Pancreas (tissue), 10 donors: ENCODE data around the gene LCN9. TPM values are rescaled to one million over a fixed set of nuclear protein-coding genes. Genes with fewer than 3 reads are reported as not detected.
A peak's percentile ranks its signal among the peaks of the same experiment; 100 is the strongest.

Experiments used
- ATAC-seq, 4 donors: fragments of 200-7000 bp; cut with Tn5 transposase; one replicate each; pipeline versions ENCODE4 v1.8.0 to v1.9.1; 2020; ENCODE audit warnings: mild to moderate bottlenecking in 4 of 4, moderate library complexity in 4 of 4
- DNase-seq, 6 donors: peaks; one replicate each; pipeline ENCODE4 v3.0.0-alpha.2; 2020
- FAIRE-seq: peaks from 2 replicates; lab custom pipeline; 2012; peaks lifted over from hg19 to GRCh38; lab: Jason Lieb, UNC
- H3K27ac ChIP-seq, 4 donors: fragments of 200-600 bp; sonication (generic); 1 replicate in 3 of 4; 2 replicates in 1 of 4; pipeline versions ENCODE4 v1.5.0 to v1.8.0; 2020
- H3K27me3 ChIP-seq, 4 donors: fragments of 200-600 bp; one replicate each; pipeline ENCODE4 v1.8.0; 2021
- H3K36me3 ChIP-seq, 3 donors: fragments of 200-600 bp; sonication (generic) in 1 of 3; one replicate each; pipeline versions ENCODE4 v1.5.0 to v1.8.0; 2020 to 2021
- H3K4me1 ChIP-seq, 3 donors: fragments of 200-600 bp; one replicate each; pipeline ENCODE4 v1.8.0; 2021
- H3K4me3 ChIP-seq, 4 donors: fragments of 200-600 bp; sonication (generic) in 2 of 4; one replicate each; pipeline versions ENCODE4 v1.5.0 to v1.8.0; 2020 to 2021
- H3K9me3 ChIP-seq, 4 donors: fragments of 200-600 bp; one replicate each; pipeline ENCODE4 v1.8.0; 2021
- WGBS, 2 donors: extraction: QIAGEN DNeasy Blood & Tissue Kit; methylation state at CpG; one replicate each; pipeline ENCODE4 v1.1.7; 2013; 5-methylcytosine and 5-hydroxymethylcytosine counted together
- intact Hi-C, 3 donors: fragments of 100-400 bp; cut with DNase I; formaldehyde crosslinking; loops; one replicate each; pipeline versions ENCODE4 v1.11.1 to v1.14.2; 2022
- polyA plus RNA-seq, 2 donors: library from polyadenylated mRNA; stranded (reverse); fragments of 200-250 nt; gene quantifications; one replicate each; pipeline ENCODE4 v1.2.3, GENCODE V29; 2013
- total RNA-seq, 6 donors: library from RNA; stranded (reverse); fragmentation: NEBNext Ultra II Directional in 4 of 6; extraction: Animal tissue kit (Norgen Biotek cat#: 25700) in 4 of 6; gene quantifications; one replicate each; pipeline versions ENCODE4 v1.2.1 to v1.2.4, GENCODE V29; 2021 to 2023
- TF ChIP-seq, protein P1 (sequence below), 4 donors: fragments of 200-600 bp; sonication (generic) in 3 of 4; IDR thresholded peaks; one replicate each; pipeline versions ENCODE4 v1.5.0 to v1.8.0; 2021; ENCODE audit warnings: antibody characterized with exemption in 4 of 4
- donor health status: healthy with polysubstance abuse.
- donor health status: DM: no; HTN: no; CAD: no; lungs with moderate emphysema.
- donor health status: DM: no; HTN: no; CAD: no.
- donor health status: control.
- donor health status: control.
- donor health status: Bipolar disorder and iron deficiency.
- donor health status: DM: yes; HTN: yes; CAD: no.
- donor health status: DM: no; HTN: no; CAD: no.
- donor health status: DM: no; HTN: no; CAD: no.
- donor health status: DM: yes; HTN: yes; CAD: no.

The LCN9 gene
- total and polyA plus RNA-seq, 8 donors, result not detected

DNA sequence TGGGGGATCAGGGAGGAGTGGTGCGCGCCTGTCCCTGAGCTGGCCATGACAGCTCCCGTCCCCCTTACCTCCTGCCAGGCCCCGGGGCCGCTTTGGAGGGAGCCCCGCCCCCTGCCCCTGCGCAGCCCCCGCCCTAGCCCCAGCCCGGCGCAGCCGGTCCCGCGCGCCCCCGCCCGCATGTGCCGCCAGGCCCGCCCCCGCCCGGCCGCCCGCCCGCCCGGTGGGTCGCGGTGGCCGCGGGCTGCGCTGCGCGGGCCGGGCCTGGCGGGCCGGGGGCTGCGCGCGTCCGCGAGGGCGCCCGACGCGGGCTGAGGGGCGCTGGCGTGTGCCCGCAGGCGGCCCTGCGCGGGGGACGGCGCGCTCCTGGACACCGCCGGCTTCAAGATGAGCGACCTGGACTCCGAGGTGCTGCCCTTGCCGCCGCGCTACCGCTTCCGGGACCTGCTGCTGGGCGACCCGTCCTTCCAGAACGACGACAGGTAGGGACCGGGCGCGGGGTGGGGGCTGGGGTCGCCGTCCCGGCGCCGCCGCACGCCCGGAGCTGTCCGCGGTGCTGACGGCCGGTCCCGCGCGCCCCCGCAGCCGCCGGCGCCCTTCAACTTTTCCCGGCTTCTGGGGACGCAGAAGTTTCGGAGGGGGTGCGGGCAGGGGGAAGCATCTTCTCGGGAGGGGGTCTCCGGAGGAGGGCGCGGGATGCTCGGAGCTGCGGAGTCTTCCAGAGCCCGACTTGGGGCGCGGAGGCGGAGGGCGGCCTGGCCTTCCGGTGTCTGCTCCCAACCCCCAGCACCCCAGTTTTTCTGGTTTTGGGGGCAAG lies 51.3 kb downstream of the LCN9 start:
- Histone ChIP-seq H3K27ac (no peak overlapping the region), H3K4me3 (no peak overlapping the region), H3K4me1 (no peaks in the 10 kb centered on the region), H3K36me3 (no peaks in the 10 kb centered on the region), H3K9me3 (no peaks in the 10 kb centered on the region), H3K27me3 (peaks cover 0 to 12% (median 0%) of the 10 kb centered on the region in 4 donors)
- WGBS, 2 donors, result 2 to 4% methylated on average over 77 to 103 of the region's 103 CpGs
- no peak for DNase-seq
- TF ChIP-seq, protein P1, sequence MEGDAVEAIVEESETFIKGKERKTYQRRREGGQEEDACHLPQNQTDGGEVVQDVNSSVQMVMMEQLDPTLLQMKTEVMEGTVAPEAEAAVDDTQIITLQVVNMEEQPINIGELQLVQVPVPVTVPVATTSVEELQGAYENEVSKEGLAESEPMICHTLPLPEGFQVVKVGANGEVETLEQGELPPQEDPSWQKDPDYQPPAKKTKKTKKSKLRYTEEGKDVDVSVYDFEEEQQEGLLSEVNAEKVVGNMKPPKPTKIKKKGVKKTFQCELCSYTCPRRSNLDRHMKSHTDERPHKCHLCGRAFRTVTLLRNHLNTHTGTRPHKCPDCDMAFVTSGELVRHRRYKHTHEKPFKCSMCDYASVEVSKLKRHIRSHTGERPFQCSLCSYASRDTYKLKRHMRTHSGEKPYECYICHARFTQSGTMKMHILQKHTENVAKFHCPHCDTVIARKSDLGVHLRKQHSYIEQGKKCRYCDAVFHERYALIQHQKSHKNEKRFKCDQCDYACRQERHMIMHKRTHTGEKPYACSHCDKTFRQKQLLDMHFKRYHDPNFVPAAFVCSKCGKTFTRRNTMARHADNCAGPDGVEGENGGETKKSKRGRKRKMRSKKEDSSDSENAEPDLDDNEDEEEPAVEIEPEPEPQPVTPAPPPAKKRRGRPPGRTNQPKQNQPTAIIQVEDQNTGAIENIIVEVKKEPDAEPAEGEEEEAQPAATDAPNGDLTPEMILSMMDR (IDR thresholded peaks at IDR 0.05), result no peak
- peak in 2 of 4 donors; percentile 46 to 67 for ATAC-seq
- intact Hi-C loops, result no loop called here
- no peak for FAIRE-seq

DNA sequence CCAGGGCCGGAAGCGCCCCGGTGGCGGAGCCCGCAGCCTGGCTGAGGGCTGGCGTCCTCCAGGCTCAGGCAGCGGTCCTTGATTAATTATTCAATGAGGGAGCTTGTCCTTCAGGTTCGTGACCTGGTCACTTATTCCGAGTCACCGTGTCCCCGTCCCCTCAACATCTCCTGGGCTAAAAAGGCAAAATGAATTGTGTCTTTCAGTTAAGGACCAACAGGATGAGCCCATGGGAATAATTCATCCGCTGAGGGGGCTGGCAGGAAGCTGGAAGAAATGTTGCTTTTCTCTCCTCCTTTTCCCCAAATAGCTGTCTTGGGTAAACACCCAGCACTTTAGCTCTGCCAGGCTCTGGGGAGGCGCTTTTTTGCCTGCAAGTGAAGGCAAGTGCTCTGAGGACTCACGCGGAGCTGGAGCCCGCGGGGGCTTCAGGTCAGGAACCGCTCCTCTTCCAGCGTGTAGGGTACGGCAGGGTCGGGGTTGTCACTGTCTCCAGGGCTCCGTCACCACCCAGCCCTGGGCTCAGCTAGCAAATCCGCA lies 52.0 kb downstream of the LCN9 start:
- TF ChIP-seq, protein P1 (IDR thresholded peaks at IDR 0.05), result no peak
- Histone ChIP-seq H3K36me3 (no peaks in the 10 kb centered on the region), H3K4me1 (no peaks in the 10 kb centered on the region), H3K27ac (no peak overlapping the region), H3K9me3 (no peaks in the 10 kb centered on the region), H3K4me3 (no peak overlapping the region), H3K27me3 (peaks cover 0 to 12% (median 0%) of the 10 kb centered on the region in 4 donors)
- intact Hi-C loops, result no loop called here
- no peak for ATAC-seq
- no peak for DNase-seq
- no peak for FAIRE-seq
- WGBS, 2 donors, result 19 to 25% methylated on average over 23 of the region's 23 CpGs

DNA sequence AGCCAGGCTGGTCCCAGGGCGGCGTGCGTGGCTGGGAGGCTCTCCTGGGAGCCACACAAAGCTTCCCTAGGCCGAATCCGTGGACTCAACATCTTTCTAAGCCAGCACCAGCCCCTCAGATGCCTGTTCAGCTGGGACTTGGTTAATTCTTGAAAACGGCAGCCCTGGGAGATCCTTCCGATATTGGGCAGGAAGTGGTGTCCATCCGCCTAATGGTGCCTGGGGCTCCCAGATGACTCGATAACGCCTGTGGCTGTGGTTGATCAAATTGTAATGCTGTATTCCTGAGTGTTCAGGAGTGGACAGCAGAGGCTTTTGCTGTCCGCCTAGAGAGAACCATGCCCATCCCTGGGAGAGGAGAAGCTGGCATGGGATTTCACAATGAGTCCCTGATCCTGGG lies 52.9 kb downstream of the LCN9 start:
- Histone ChIP-seq H3K27me3 (peaks cover 0 to 17% (median 0%) of the 10 kb centered on the region in 4 donors), H3K4me1 (no peaks in the 10 kb centered on the region), H3K9me3 (no peaks in the 10 kb centered on the region), H3K27ac (no peak overlapping the region), H3K36me3 (no peaks in the 10 kb centered on the region), H3K4me3 (no peak overlapping the region)
- FAIRE-seq (no peak), ATAC-seq (no peak), DNase-seq (no peak)
- TF ChIP-seq, protein P1 (IDR thresholded peaks at IDR 0.05), result no peak
- intact Hi-C loops, result no loop called here
- WGBS, 2 donors, result 70 to 84% methylated on average over 11 of the region's 11 CpGs

Other genes starting within 250 kb of the LCN9 start
- 10 to 100 TPM in 5 of 6 donors, 1 to 10 TPM in 1; 9.4 to 20.0 (median 12.1) TPM for gene PPP1R26, start 183.5 kb upstream of the LCN9 start, total RNA-seq
- gene PPP1R26, start 183.5 kb upstream of the LCN9 start, polyA plus RNA-seq, result 10 to 100 TPM; 12.9 to 14.9 TPM
- gene MRPS2, start 162.6 kb upstream of the LCN9 start, total RNA-seq, result 10 to 100 TPM; 16.0 to 22.4 (median 18.8) TPM
- 10 to 100 TPM; 30.3 to 34.9 TPM for gene MRPS2, start 162.6 kb upstream of the LCN9 start, polyA plus RNA-seq
- not detected for gene LCN1, start 141.9 kb upstream of the LCN9 start, total RNA-seq
- not detected for gene LCN1, start 141.9 kb upstream of the LCN9 start, polyA plus RNA-seq
- not detected for gene OBP2A, start 117.2 kb upstream of the LCN9 start, total RNA-seq
- not detected for gene OBP2A, start 117.2 kb upstream of the LCN9 start, polyA plus RNA-seq
- not detected for gene PAEP, start 101.6 kb upstream of the LCN9 start, total RNA-seq
- gene PAEP, start 101.6 kb upstream of the LCN9 start, polyA plus RNA-seq, result not detected
- gene GLT6D1, start 23.8 kb upstream of the LCN9 start, total RNA-seq, result not detected
- gene GLT6D1, start 23.8 kb upstream of the LCN9 start, polyA plus RNA-seq, result under 1 TPM in 1 of 2 donors, not detected in 1; 0.07 TPM
- gene SOHLH1, start 36.2 kb downstream of the LCN9 start, total RNA-seq, result not detected
- gene SOHLH1, start 36.2 kb downstream of the LCN9 start, polyA plus RNA-seq, result under 1 TPM in 1 of 2 donors, not detected in 1; 0.31 TPM
- under 1 TPM; 0.05 to 0.28 (median 0.09) TPM for gene KCNT1, start 38.9 kb downstream of the LCN9 start, total RNA-seq
- 1 to 10 TPM in 1 of 2 donors, under 1 TPM in 1; 0.46 to 1.1 TPM for gene KCNT1, start 38.9 kb downstream of the LCN9 start, polyA plus RNA-seq
- gene CAMSAP1, start 244.2 kb downstream of the LCN9 start, total RNA-seq, result 10 to 100 TPM; 11.6 to 20.1 (median 13.4) TPM
- 1 to 10 TPM; 3.8 to 4.0 TPM for gene CAMSAP1, start 244.2 kb downstream of the LCN9 start, polyA plus RNA-seq